Stimulated activated CD4-positive, alpha-beta T cell treated with anti-CD3 and anti-CD28 coated beads, Interleukin-2, amount 100 ng/mL, for 48 hours (primary cell): ENCODE data around the gene SERPINE1.
A peak's percentile ranks its signal among the peaks of the same experiment; 100 is the strongest.

Experiments
- DNase-seq, 2 donors: peaks; one replicate each; pipeline ENCODE4 v3.0.0-alpha.2; 2020

The SERPINE1 gene

DNA sequence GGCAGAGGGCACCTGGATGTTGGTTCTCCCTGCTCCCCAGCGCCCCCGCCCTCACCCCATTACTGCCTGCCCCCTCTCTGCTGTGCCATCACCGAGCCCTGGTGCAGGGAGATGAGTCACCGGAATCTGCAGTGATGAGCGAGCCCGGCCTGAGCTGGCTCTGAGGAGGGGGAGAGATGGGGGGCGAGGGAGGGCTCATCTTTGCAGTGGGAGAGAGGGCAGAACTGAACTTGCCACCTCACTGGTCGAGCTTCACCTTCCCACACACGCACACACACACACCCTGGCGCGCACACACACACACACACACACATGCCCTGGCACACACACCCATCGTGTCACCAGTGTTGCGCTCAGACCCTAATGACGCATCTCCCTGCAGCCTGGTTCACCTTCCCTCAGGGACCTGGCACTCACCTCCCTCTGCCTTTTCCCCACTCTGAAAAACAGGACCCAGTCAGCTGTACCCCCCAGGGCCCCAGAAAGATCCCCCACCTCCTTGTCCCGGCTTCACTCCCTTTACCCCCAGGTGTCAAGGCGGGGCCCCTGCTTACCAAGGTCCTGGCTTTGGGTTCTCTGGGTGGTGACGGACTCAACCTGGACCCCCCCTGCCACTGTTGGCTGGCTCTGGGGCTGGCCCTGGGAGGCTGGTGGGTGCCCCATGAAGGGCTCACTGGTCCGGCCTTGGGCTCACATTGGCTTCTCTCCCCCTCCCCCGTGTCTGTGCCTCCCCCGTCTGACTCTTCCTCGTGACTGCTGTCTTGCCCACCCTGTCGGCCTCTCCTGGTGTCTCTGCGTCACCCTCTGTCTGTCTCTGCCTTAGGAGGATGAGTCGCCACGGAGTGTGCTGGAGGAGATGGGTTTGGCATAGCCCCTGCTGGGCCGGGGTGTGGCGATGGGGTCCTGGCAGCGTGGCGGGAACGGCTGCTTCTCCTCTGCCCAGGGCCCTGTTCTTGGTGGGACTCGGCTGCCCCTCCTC lies 33.1 kb downstream of the SERPINE1 start:
- no peak for DNase-seq

DNA sequence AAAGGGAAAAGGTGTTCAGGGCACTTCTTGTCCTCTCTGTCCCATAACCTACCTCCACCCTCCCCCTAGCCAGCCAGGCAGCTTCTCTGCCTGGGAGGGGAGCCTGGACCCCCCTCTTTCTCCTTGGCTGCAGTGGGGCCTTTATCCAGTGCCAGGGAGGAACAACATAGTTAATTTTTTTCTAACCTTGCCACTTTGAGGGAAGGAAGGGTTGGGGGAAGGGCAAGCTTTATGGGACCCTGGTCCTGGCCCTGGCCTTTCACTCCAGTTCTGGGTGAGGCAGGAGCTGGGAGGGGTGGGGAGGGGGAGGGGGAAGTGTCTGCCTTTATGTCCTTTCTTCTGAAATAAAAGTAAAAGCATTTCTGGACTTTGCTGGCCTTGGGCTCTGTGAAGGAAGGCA lies 34.0 kb downstream of the SERPINE1 start:
- no peak for DNase-seq

DNA sequence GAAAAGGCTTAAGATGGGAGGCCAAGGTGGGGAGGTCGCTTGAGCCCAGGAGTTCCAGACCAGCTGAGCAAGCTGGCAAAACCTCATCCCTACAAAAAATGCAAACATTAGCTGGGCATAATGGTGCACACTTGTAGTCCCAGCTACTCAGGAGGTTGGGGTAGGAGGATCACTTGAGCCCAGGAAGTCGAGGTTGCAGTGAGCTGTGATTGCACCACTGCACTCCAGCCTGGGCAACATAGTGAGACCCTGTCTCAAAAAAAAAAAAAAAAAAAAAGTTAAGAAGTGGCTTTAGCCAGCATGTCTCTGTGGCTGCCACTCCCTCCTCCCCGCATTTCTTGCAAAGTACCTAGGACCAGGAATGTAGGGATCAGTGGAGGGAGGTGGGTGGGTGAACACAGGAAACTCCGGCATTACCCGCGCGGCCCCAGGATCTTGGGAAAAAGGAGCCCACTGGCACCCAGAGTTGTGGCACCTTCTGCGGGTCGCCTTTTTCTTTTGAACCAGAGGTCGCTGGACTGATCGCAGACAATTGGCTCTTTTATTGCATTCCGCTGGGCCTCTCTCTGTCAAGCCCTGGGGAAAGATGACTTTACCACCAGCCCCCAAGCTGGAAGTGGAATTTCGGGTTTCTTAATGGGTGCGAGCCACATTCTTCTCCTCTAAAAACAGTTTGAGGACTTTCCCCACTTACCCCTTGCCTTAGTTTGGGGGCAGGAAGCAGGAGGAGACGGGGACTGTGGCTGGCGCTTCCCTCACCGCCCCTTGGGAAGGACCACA lies 35.0 kb downstream of the SERPINE1 start:
- no peak for DNase-seq

DNA sequence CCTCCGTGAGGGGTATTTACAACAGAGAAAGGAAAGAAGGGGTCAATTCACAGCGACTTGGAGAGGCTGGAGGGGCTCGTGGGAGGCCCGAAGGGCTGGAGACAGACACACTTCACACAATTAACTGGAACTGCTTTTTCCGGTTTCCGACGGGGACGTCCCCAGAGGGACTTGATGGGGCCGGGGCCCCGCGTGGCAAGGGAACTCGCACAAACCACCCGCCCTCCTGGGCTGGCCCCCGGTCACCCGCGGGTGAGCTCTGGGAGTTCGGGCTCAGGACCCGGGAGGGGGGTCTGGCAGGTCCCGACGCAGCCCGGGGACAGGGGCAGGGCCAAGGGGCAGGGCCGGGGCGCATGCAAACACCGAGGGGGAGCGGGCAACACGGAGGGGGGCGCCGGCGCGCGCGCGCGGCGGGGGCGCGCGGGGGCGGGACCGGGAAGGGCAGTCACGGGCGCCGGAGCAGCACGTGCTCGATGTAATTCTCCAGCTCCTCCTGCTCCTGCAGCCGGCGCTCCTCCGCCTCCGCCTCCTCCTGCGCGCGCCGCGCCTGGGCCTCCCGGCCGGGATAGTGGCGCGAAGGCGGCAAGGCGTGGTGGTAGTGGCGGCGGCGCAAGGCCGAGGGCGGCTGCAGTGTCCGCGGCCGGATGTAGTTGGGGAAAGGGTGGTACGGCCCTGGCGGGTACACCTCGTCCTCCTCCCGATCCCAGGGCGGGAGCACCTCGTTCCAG lies 35.8 kb downstream of the SERPINE1 start:
- DNase-seq, result no peak

DNA sequence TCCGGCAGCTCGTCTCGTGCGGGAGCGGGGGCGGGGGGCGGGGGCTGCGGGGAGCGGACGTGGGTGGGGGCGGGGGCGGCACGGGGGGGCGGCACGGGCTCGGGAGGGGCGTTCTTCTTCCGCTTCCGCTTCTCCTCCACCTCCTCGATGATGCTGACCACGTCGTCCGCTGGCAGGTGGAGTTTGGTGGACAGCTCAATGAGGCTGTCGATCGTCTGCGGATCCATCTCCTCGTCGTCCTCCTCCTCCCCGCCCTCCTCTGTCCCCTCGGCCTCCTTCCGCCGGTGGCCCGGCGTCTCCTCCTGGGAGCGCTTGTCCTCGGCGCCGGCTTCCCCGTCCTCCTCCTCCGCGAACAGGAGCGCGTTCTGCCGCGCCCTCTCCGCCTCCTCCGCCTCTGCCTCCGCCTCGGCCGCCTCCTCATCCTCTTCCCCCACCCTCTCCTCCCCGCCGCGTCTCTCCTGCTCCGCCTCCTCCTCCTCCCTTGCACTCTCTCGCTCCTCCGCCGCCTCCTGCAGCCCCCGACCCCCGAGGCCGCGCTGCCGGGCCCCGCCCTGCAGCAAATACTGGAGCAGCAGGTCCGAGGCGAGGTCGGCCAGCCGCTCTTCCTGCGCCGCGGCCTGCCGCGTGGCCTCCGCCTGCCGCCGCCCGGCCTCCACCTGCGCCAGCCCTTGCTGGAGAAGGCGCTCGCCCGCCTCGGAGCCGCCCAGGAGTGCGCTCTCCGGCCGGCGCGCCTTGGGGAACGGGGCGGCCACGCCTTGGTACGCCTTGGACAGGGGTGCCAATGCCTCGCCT lies 36.6 kb downstream of the SERPINE1 start:
- DNase-seq, result no peak

DNA sequence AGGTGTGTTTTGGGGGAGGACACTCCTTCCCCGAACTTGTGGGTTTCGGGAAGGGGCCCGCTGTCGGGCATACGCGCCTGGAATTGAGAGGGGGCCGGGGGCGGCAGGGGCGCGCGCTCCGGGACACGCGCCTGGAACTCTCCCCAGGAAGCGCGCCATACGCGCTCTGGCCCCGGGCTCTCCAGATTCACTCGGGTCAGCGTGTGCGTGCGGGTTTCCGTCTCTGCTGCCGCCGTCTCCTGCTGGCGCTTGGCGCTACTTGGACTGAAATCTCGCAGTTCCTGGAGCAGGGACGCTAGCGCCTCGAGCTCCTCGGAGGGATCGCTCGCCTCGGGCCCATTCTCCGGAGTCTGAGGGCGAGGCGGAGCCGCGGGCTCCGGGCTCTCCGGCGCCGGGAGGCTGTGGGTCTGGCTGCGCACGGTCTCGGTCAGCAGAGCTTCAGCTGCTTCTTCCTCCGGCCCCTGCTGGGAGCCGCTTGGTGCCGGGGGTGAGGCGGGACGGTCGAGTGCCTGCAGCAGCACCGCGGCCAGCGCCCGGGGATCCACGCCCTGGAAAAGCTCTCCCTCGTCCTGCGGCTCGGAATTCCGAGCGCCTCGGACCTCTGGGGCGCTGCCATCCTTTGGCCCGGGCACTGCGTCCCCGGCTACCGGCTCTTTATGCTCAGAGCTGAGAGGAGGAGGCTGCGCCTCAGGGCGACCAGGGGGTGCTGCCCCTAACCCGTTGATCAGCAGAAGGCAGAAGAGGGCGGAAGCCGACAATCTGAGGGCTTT lies 37.4 kb downstream of the SERPINE1 start:
- no peak for DNase-seq

DNA sequence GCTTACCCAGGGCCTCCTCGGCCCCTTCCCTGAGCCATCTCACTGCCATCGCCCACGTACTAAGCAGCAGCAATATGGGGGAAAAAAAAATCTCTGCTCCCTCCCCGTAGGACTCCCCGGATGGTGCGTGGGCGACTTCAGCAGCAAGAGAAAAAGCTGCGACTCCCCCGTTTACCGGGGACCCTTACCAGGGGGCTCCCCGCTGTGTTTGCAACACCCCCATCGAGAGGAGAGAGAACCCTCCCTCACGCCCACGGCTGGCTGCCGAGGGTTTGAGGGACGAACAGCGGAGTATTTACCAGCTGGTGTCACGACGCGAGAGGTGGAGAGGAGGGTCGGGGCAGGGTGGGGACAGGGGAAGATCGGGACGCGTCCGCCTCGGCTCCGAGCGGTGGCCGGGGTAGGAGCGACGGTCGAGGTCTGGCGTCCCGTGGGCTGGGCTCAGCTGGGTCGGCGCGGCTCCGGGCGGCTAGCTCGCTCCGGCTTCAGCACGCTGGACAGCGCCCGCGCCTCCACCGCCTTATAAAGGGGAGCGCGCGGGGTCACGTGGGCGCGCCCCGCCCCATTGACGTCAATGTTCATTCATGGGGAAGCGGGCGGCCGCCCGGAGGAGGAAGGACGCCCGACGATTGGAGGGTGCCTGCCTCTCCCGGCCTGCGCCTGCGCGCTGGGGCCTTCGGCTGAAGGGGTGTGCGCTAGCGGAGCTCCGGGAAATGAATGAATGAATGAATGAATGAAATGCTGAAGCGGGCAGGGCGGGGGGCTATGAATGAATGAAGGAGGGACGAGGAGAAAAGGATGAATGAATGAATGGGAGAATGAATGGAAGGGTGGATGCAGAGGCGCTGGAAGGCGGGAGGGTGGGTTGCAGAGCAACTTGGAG lies 38.4 kb downstream of the SERPINE1 start, which contains the start of gene VGF:
TSS of gene VGF (minus strand) at position 495 of the 883 bp plus-strand sequence. CDS start 726 bp downstream, outside the sequence.
- DNase-seq, result peak; percentile 89 to 94

DNA sequence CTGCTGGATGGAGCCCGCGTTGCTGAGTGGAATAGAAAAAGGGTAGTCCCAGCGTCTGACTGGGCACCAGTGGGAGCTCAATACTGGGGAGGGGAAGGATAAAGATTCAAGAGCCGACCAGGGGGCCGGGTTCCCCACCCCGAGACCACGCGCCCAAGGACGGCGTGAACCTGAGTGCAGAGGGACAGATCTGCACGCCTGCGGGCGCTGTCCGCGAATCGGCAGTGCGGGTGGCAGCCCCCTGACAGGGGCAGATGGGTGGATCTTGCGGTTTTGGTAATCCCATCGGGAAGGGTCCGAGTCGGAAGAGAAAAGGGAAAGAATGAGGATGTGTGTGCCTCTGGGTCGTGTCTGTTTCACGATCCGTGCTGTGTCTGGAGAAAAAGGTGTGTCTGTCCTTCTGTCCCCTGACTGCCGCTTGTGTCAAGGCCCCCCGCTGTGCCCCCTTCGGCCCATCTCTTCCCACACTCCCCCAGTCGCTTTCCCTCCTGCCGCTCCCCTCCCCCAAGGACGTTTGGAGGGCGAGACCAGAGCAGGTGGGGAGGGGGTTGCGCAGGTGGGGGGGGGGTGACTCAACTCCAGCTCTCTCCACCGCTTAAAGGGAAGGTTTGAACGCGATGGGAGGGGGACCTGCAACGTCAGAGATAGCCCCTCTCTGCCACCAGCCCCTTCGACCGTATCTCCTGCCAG lies 39.2 kb downstream of the SERPINE1 start:
- no peak for DNase-seq

DNA sequence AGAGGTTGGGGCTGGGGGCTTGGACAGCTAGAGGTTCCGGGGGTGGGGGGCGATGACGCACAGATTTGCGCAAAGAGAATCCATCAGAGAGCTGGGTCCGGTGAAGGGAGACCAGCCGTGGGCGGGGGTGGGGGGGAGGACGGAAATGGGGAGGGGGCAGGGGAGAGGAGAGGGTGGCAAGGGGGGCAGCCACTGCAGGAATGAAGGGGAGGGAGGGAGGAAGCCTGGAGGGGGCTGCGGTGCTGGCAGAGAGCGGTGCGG lies 39.7 kb downstream of the SERPINE1 start:
- DNase-seq, result no peak

DNA sequence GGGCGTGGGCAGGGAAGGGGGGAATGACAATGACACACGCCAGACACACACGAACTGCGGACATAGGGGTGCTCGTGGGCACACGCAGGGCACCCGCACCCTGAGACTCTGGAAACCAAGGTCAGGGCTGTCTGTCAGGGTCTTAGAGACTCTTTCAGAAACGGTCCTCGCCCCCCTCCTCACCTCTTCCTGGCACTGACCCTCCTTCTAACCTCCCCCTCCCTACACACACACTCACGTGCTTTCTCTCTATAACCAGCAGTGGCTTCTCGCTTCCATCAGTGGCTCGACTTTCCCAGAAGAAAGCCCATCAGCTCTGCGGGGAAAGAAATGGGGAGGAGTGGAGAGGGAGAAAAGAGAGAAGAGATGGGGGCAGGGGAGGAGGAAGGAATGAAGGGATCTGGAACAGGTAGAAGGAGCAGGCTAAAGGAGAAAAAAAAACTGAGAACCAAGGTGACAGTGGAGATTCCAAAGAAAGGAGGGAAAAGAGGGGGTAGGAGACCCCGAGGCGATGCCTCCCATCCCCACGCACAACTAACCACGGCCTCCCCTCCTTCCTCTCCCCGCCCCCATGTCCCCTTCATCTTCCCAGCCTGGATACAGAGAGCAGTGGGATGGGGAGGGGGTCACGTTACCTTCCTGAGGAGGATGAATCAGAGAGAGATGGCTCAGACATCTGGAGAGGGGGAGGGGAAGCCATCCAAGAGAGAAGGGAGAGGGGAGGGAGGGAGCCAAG lies 40.2 kb downstream of the SERPINE1 start:
- no peak for DNase-seq

DNA sequence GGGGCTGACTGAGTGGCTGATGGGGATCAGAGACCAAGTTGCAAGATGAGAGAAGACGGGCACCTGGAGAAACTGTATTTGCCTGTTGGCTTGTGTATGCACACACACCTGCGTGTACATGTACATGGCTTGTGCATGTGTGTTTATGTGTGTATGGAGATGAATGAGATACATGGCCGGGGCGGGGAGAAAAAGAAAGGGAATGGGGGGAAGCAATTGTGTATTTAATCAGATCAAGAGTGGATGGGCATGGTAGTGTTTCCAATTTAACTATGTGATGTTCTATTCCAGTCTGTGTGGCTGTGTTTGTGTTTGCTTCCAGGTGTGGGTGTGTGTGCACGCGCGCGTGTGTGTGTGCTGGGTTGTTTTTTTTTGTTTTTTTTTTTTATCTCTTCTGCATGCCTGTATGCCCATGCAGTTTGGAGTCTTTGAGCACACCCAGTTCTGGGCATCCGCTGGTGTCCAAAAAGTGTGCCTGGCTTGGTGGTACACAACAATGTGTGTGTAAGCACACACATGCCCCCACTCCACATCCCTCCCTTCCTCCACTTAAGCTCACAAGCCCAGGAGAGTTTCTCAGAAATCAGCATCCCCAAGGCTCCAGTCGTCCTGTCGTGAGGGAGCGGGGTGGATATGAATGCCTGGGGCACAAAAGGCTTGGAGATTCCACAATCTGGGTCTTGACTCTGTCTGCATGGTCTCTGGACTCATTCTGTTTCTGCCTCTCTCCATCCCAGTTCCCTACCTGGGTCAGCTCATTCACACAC lies 40.9 kb downstream of the SERPINE1 start:
- DNase-seq, result no peak

DNA sequence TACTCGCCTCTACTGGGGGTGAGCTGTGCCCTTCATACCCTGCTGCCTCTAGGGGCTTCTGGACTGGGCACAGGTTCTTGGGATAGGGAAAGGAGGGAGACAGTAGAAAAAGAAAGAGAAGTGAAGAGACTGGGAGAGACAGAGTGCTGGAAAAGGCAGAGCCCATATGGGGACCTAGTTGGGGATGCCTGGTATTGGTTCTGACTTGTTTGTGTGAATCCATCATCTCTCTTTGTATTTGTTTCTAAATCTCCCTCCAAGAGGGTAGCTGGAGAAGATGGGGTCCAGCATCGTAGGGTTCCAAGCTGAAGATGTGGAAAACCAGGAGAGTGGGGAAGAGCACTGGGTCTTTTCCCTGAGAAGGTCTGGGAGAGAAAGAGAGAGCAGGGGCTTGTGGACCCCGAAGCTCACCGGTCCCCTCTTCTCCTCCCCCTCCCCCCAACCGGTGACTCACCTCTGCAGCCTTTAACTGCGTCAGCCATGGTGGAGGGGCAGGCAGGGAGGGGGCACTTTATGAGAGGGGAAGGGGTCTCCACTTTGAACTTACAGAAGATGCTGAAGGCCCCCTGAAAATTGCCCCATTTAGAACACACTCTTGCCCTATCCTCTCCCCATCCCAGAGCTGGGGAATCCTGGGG lies 41.6 kb downstream of the SERPINE1 start:
- no peak for DNase-seq

DNA sequence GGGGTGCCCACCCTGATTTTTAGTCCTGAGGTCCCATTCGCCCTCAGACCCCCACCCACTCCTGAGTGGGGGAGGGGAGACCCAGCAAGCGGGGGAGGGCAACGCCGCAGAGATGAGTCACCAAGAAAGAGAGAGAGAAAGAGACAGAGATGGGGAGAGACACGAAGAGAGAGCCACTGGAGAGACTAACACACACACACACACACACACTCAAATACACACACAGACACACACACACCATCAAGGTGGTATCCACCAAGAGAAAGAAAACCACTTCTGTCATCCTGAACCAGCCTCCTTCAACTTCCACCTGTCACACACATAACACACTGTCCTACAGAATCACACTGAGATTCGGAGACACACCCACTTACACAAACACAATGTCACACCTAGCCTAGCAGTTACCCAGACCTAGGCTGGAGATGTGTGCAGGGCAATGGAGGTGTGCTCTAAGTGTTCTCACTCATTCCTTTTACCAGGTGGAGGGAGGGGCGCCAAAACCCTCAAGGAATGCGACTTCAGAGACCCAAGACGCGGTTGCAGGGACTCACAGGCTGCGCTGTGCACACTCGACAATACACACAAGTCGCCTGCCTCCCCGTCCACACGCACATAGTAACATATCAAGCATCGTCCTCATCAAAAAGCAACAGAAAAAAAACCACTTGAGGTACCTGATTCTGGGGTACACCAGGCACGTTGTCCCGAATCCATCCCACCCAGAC lies 42.4 kb downstream of the SERPINE1 start:
- no peak for DNase-seq

DNA sequence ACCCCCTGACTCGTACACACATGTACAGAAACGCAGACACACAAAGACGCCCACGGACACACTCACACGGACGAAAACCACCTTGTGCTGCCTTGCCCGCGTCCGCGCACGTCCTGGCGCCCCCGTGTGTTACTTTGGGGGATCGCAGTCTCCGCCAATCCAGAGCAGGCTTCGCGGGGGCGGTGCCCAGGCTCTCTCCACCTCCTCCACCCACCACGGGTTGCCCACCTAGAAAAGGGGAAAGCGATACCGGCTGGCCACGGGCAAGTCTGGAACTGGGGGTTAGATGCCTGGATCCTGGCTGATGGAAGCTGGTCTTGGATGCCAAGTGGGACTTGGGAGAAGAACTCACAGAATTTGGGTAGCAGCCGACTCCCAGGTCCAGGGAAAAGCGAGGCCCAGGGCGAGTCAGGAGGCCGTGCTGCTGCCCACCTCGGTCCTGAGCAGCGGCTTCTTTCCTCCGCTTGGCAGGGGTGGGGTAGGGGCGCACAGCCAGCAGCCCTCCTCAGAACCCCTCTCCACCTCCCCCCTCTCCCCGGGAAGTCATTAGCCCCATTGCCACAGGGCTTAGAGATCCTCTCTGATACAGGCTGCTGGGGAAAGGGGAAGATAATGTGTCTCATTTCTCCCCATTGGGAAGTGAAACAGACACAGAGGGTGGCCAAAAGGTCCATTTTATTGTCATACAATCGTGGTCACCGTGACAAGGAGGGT lies 43.1 kb downstream of the SERPINE1 start:
- peak; percentile 77 to 86 for DNase-seq

DNA sequence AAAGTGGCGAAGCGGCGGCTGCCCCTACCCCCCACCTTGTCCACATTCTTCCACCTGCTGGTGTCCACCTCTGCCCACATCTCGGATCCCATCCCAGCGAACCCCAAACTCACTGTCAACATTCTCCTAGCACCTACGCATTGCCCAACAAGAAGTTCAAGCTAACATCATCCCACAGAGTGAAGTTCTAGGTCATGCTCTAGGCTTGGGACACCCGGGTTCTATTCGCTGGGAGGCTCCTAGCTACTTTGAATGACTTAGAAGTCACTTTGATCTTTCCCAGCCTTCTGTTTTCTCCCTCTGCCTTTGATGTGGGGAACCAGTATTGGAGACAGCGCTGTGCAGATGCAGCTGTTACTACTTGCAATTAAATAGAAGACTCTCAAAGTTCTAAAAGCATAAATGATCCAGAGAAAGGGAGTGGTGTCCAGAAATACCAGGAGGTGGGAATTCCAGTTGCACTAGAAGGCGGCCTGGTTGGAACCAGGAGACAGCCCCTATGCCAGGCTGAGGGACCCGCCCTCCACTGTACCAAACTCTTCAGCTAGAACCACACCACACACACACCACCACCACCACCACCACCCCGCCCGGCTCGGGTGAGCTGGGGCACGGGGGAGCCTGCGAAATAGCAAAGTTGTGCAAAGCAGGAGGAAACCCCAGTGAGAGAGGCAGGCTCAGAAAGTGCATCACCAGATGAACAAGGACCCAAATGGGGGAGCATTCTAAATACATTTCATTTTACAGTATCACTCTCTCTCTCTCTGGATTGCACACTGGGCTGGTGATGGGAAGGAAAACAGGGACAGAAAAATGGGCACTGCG lies 43.9 kb downstream of the SERPINE1 start:
- DNase-seq, result no peak

DNA sequence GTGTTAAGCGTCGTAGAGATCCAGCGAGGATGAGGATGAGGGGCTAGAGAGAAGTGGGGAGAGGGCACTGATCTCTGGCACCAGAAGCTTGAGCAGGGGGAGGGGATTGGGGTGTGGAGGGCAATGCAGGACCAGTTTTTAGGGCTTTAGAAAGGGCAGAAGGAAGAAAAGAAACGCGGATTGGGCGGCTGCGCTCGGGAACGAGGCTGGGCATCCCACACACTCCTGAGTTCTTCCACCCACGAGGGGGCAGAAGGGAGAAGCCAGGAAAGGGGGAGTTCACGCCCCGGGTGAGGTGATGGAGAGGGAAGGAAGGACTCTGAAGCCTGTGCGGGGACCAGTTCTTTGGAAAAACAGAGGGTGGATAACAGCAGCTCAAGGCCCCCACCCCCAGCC lies 44.5 kb downstream of the SERPINE1 start:
- no peak for DNase-seq
